HS-27A (cell line): ENCODE results near the gene DNAH5.

ENCODE experiments used
- DNase-seq: peaks from one replicate; pipeline ENCODE4 v3.0.0-alpha.2; 2012; ENCODE audit warnings: low read depth, missing footprints

The DNAH5 gene

GRCh38 chr5:13934921-13935320 lies 9.6 kb downstream of the DNAH5 start:
- no peak for DNase-seq

GRCh38 chr5:13934125-13934524 lies 10.4 kb downstream of the DNAH5 start:
- no peak for DNase-seq

GRCh38 chr5:13932561-13932960 lies 11.9 kb downstream of the DNAH5 start:
- DNase-seq = no peak

- no peak for DNase-seq
These were observed 12.5 kb downstream of the DNAH5 start for GRCh38 chr5:13932011-13932410.

- no peak for DNase-seq
These were observed 13.8 kb downstream of the DNAH5 start for GRCh38 chr5:13930541-13931171.

- DNase-seq = no peak
These were observed 17.8 kb downstream of the DNAH5 start for GRCh38 chr5:13926731-13927130.

GRCh38 chr5:13921578-13921977 lies 22.9 kb downstream of the DNAH5 start:
- peak; percentile 5 for DNase-seq

GRCh38 chr5:13919786-13920185 lies 24.7 kb downstream of the DNAH5 start:
- DNase-seq = no peak

GRCh38 chr5:13919087-13919486 lies 25.4 kb downstream of the DNAH5 start:
- no peak for DNase-seq

- no peak for DNase-seq
These were observed 27.4 kb downstream of the DNAH5 start for GRCh38 chr5:13917061-13917460.

GRCh38 chr5:13913962-13914361 lies 30.5 kb downstream of the DNAH5 start:
- DNase-seq = no peak

GRCh38 chr5:13910637-13911288 lies 33.7 kb downstream of the DNAH5 start:
- no peak for DNase-seq

- no peak for DNase-seq
These were observed 34.3 kb downstream of the DNAH5 start for GRCh38 chr5:13910201-13910600.

- DNase-seq = no peak
These were observed 35.2 kb downstream of the DNAH5 start for GRCh38 chr5:13909271-13909670.

GRCh38 chr5:13898569-13898968 lies 45.9 kb downstream of the DNAH5 start:
- DNase-seq = no peak

- no peak for DNase-seq
These were observed 66.1 kb downstream of the DNAH5 start for GRCh38 chr5:13878357-13878756.

GRCh38 chr5:13866792-13867191 lies 77.7 kb downstream of the DNAH5 start:
- DNase-seq = peak; percentile 23

- no peak for DNase-seq
These were observed 79.2 kb downstream of the DNAH5 start for GRCh38 chr5:13865312-13865711.

GRCh38 chr5:13860146-13860545 lies 84.3 kb downstream of the DNAH5 start:
- no peak for DNase-seq

GRCh38 chr5:13859270-13860065 lies 85.0 kb downstream of the DNAH5 start:
- no peak for DNase-seq

- no peak for DNase-seq
These were observed 101.2 kb downstream of the DNAH5 start for GRCh38 chr5:13843175-13843846.

GRCh38 chr5:13833440-13833839 lies 111.0 kb downstream of the DNAH5 start:
- no peak for DNase-seq

- DNase-seq = no peak
These were observed 113.1 kb downstream of the DNAH5 start for GRCh38 chr5:13831351-13831750.
